Prostate gland (tissue), 2 donors: Measurements from ENCODE around the gene ZP1. TPM values are rescaled to one million over a fixed set of nuclear protein-coding genes. Genes with fewer than 3 reads are reported as not detected.

ENCODE experiments used
- DNase-seq: peaks from one replicate; pipeline ENCODE4 v3.0.0-alpha.2; 2019; ENCODE audit warnings: low spot score
- H3K27ac ChIP-seq, 2 donors: fragments of 200-600 bp; sonication (generic); 2 replicates each; pipeline ENCODE4 v1.5.1; 2017 to 2019
- H3K27me3 ChIP-seq: fragments of 200-600 bp; sonication (generic); replicated peaks from 2 replicates; pipeline ENCODE4 v1.5.1; 2019; ENCODE audit not compliant: insufficient read depth
- H3K36me3 ChIP-seq, 2 donors: fragments of 200-600 bp; sonication (generic); 1 replicate in 1 of 2; 2 replicates in 1 of 2; pipeline versions ENCODE4 v1.5.1 to v1.8.1; 2017 to 2019
- H3K4me1 ChIP-seq: fragments of 200-600 bp; sonication (generic); replicated peaks from 2 replicates; pipeline ENCODE4 v1.5.1; 2019
- H3K4me3 ChIP-seq, 2 donors: fragments of 200-600 bp; sonication (generic); 2 replicates each; pipeline ENCODE4 v1.5.1; 2017 to 2019
- H3K9me3 ChIP-seq: fragments of 200-600 bp; sonication (generic); 2 replicates; pipeline ENCODE4 v1.5.1; 2017
- CTCF ChIP-seq, 4 experiments: fragments of 200-600 bp in 2 of 4; fragments of 450-650 bp in 2 of 4; sonication (generic) in 2 of 4; IDR thresholded peaks; 1 replicate in 3 of 4; 2 replicates in 1 of 4; pipeline ENCODE4 v1.5.1; 2016 to 2019; ENCODE audit warnings: antibody characterized with exemption in 4 of 4, mild to moderate bottlenecking in 2 of 4, moderate library complexity in 2 of 4
- POLR2A ChIP-seq: fragments of 450-650 bp; IDR thresholded peaks from one replicate; pipeline ENCODE4 v1.6.1; 2016; ENCODE audit warnings: antibody characterized with exemption, mild to moderate bottlenecking
- POLR2AphosphoS5 ChIP-seq: sonication (generic); formaldehyde crosslinking; IDR thresholded peaks from one replicate; pipeline ENCODE4 v1.6.1; 2017; ENCODE audit warnings: antibody characterized with exemption
- WGBS: methylation state at CpG from one replicate; pipeline ENCODE4 v1.1.5; 2018; 5-methylcytosine and 5-hydroxymethylcytosine counted together
- intact Hi-C: fragments of 100-400 bp; cut with DNase I; formaldehyde crosslinking; loops from one replicate; pipeline ENCODE4 v1.14.2; 2022
- total RNA-seq, 2 donors: library from RNA; depleted of rRNA; stranded (reverse); fragments of >200 nt; gene quantifications; one replicate each; pipeline ENCODE4 v1.1.0, GENCODE V29; 2016

Gene ZP1
- total RNA-seq, 2 donors from 2014 or later = 0.68 to 0.80 TPM

GRCh38 chr11:60921259-60921658 lies 53.9 kb downstream of the ZP1 start:
- intact Hi-C loops = no loop called here
- no peak overlapping the region for H3K27ac ChIP-seq
- no peak overlapping the region for H3K4me3 ChIP-seq
- TF ChIP-seq POLR2A = no peak
- TF ChIP-seq CTCF (IDR thresholded peaks at IDR 0.05) = no peak
- no peak for TF ChIP-seq POLR2AphosphoS5
- no peaks in the 10 kb centered on the region for H3K9me3 ChIP-seq
- WGBS = 90% methylated on average over 11 of the region's 11 CpGs
- no peaks in the 10 kb centered on the region for H3K27me3 ChIP-seq
- H3K4me1 ChIP-seq = peaks cover 6% of the 10 kb centered on the region
- peaks cover 9 to 17% of the 10 kb centered on the region in 2 donors for H3K36me3 ChIP-seq
- no peak for DNase-seq

DNA sequence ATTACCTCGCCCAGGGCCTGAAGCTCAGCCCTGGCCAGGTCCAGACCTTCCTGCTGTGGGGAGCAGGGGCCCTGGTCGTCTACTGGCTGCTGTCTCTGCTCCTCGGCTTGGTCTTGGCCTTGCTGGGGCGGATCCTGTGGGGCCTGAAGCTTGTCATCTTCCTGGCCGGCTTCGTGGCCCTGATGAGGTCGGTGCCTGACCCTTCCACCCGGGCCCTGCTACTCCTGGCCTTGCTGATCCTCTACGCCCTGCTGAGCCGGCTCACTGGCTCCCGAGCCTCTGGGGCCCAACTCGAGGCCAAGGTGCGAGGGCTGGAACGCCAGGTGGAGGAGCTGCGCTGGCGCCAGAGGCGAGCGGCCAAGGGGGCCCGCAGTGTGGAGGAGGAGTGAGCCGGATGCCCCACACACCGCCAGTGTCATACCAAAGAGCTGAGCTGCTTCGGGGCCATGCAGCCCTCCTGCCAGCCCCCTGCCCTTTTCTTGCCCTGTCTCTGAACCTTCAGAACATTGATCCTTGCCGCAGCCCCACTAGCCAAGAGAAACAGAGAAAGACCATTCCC lies 54.5 kb downstream of the ZP1 start:
- 77% methylated on average over 23 of the region's 23 CpGs for WGBS
- Histone ChIP-seq H3K4me3 (no peak overlapping the region), H3K27ac (no peak overlapping the region), H3K4me1 (peaks cover 3% of the 10 kb centered on the region), H3K9me3 (no peaks in the 10 kb centered on the region), H3K36me3 (peaks cover 9 to 17% of the 10 kb centered on the region in 2 donors), H3K27me3 (no peaks in the 10 kb centered on the region)
- intact Hi-C loops = no loop called here
- DNase-seq = no peak
- no peak for TF ChIP-seq POLR2AphosphoS5
- no peak for TF ChIP-seq POLR2A
- no peak for TF ChIP-seq CTCF (IDR thresholded peaks at IDR 0.05)

DNA sequence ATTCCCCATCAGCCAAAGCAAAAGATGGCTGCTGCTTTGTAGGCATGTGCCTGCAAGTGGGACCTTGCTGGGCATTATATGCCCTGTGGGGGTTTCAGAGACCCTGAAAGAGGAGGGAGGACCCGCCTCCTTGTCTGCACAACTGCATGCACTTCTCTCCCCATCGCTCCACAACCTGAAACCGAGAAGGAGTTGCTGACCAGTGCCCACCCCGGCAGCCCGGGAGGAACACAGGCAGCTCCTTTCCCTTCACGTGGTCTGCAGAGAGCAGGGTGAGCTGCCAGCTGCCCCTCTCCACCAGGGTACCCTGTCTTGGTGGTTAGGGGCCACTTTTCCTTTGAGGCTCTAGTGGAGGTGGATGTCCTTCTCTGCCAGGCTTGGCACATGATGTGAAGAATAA lies 55.6 kb downstream of the ZP1 start:
- WGBS = 73% methylated on average over 6 of the region's 6 CpGs
- Histone ChIP-seq H3K4me1 (no peaks in the 10 kb centered on the region), H3K9me3 (no peaks in the 10 kb centered on the region), H3K4me3 (no peak overlapping the region), H3K36me3 (peaks cover 9 to 17% of the 10 kb centered on the region in 2 donors), H3K27me3 (no peaks in the 10 kb centered on the region), H3K27ac (no peak overlapping the region)
- no peak for DNase-seq
- intact Hi-C loops = no loop called here
- TF ChIP-seq POLR2A (no peak), POLR2AphosphoS5 (no peak), CTCF (IDR thresholded peaks at IDR 0.05) (no peak)

- H3K4me3 ChIP-seq = no peak overlapping the region
- no peak overlapping the region for H3K27ac ChIP-seq
- 58% methylated on average over 5 of the region's 5 CpGs for WGBS
- no peak for DNase-seq
- no peaks in the 10 kb centered on the region for H3K4me1 ChIP-seq
- no peak for TF ChIP-seq POLR2AphosphoS5
- no peak for TF ChIP-seq CTCF (IDR thresholded peaks at IDR 0.05)
- no peak for TF ChIP-seq POLR2A
- H3K27me3 ChIP-seq = no peaks in the 10 kb centered on the region
- H3K36me3 ChIP-seq = peaks cover 9 to 17% of the 10 kb centered on the region in 2 donors
- intact Hi-C loops = no loop called here
- H3K9me3 ChIP-seq = no peaks in the 10 kb centered on the region
These were observed 56.0 kb downstream of the ZP1 start for GRCh38 chr11:60923326-60923725.

DNA sequence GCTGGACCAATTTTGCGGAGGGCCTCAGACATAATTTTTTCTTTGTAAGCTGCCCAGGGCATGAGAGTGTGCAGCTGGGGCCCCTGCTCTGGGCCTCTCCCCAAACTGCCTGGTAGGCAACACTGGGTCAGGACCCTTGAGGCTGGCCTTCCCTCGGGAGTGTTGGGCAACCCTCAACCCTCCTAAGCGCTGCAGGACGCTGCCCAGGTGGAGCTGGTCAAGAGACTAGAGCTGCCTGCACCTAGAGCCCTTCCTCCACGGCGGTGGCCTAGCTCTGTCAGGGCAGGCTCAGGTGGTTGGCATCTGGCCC lies 56.4 kb downstream of the ZP1 start:
- Histone ChIP-seq H3K9me3 (no peaks in the 10 kb centered on the region), H3K36me3 (peaks cover 9 to 17% of the 10 kb centered on the region in 2 donors), H3K27me3 (no peaks in the 10 kb centered on the region), H3K27ac (no peak overlapping the region), H3K4me1 (no peaks in the 10 kb centered on the region), H3K4me3 (no peak overlapping the region)
- intact Hi-C loops = no loop called here
- TF ChIP-seq POLR2A (no peak), POLR2AphosphoS5 (no peak), CTCF (IDR thresholded peaks at IDR 0.05) (no peak)
- DNase-seq = no peak
- 62% methylated on average over 4 of the region's 6 CpGs for WGBS
